IPS DF 6.9 (cell line): ENCODE measurements around the gene ZFPM1.
A peak's percentile ranks its signal among the peaks of the same experiment; 100 is the strongest.

Experiments used
- DNase-seq: peaks from one replicate; pipeline ENCODE4 v3.0.0-alpha.2; 2013; ENCODE audit warnings: low read depth, low spot score
- H3K27ac ChIP-seq: one replicate; pipeline ENCODE4 v1.5.1; 2013; ENCODE audit warnings: low read length, control low read depth
- H3K27me3 ChIP-seq: 2 replicates; pipeline ENCODE4 v1.6.1; 2013; ENCODE audit warnings: mild to moderate bottlenecking, low read length; ENCODE audit not compliant: control insufficient read depth, insufficient read depth
- H3K36me3 ChIP-seq: 2 replicates; pipeline ENCODE4 v1.6.1; 2013; ENCODE audit warnings: low read length; ENCODE audit not compliant: control insufficient read depth, insufficient read depth
- H3K4me1 ChIP-seq: 2 replicates; pipeline ENCODE4 v1.6.1; 2013; ENCODE audit warnings: low read length; ENCODE audit not compliant: control insufficient read depth, insufficient read depth
- H3K4me3 ChIP-seq: 2 replicates; pipeline ENCODE4 v1.5.1; 2013; ENCODE audit warnings: mild to moderate bottlenecking, low read length
- H3K9me3 ChIP-seq: 2 replicates; pipeline ENCODE4 v1.6.1; 2013; ENCODE audit warnings: low read length, inconsistent platforms; ENCODE audit not compliant: control insufficient read depth, insufficient read depth
- WGBS: extraction: QIAGEN DNeasy Blood & Tissue Kit; methylation state at CpG from one replicate; pipeline ENCODE4 v1.1.7; 2013; ENCODE audit warnings: mixed read lengths, missing lambda C conversion rate; ENCODE audit not compliant: insufficient read length, insufficient coverage; 5-methylcytosine and 5-hydroxymethylcytosine counted together

ZFPM1 gene

GRCh38 chr16:88570691-88571092 is 117.6 kb downstream of the ZFPM1 start:
- Histone ChIP-seq H3K9me3 (no peaks in the 10 kb centered on the region), H3K4me1 (peaks cover 2% of the 10 kb centered on the region; the same call in 1 of the 2 replicates), H3K36me3 (no peaks in the 10 kb centered on the region), H3K27me3 (no peaks in the 10 kb centered on the region), H3K27ac (no peak overlapping the region), H3K4me3 (peak overlapping the region; percentile 73)
- no peak for DNase-seq
- no CpG with 5 or more reads among the region's 35 CpGs for WGBS

GRCh38 chr16:88575251-88575650 is 122.2 kb downstream of the ZFPM1 start:
- Histone ChIP-seq H3K4me1 (no peaks in the 10 kb centered on the region), H3K4me3 (no peak overlapping the region), H3K27ac (no peak overlapping the region), H3K9me3 (no peaks in the 10 kb centered on the region), H3K27me3 (no peaks in the 10 kb centered on the region), H3K36me3 (peaks cover 25% of the 10 kb centered on the region)
- no peak for DNase-seq
- no CpG with 5 or more reads among the region's 11 CpGs for WGBS

GRCh38 chr16:88576307-88576706 is 123.2 kb downstream of the ZFPM1 start:
- peaks cover 29% of the 10 kb centered on the region for H3K36me3 ChIP-seq
- no peak for DNase-seq

GRCh38 chr16:88577166-88577565 is 124.1 kb downstream of the ZFPM1 start:
- H3K27me3 ChIP-seq = no peaks in the 10 kb centered on the region
- H3K4me3 ChIP-seq = no peak overlapping the region
- no peak overlapping the region for H3K27ac ChIP-seq
- WGBS = no CpG with 5 or more reads among the region's 20 CpGs
- H3K9me3 ChIP-seq = no peaks in the 10 kb centered on the region
- H3K36me3 ChIP-seq = peaks cover 31% of the 10 kb centered on the region
- no peaks in the 10 kb centered on the region for H3K4me1 ChIP-seq
- DNase-seq = no peak

More at GRCh38 chr16:88576307-88576706, 123.2 kb downstream of the ZFPM1 start:
- Histone ChIP-seq H3K27me3 (no peaks in the 10 kb centered on the region), H3K27ac (no peak overlapping the region), H3K9me3 (no peaks in the 10 kb centered on the region), H3K4me3 (no peak overlapping the region), H3K4me1 (no peaks in the 10 kb centered on the region)
- no CpG with 5 or more reads among the region's 13 CpGs for WGBS

- Histone ChIP-seq H3K9me3 (no peaks in the 10 kb centered on the region), H3K36me3 (peaks cover 31% of the 10 kb centered on the region), H3K4me1 (no peaks in the 10 kb centered on the region), H3K4me3 (no peak overlapping the region), H3K27me3 (no peaks in the 10 kb centered on the region), H3K27ac (no peak overlapping the region)
- no CpG with 5 or more reads among the region's 26 CpGs for WGBS
- no peak for DNase-seq
These were observed 125.6 kb downstream of the ZFPM1 start for GRCh38 chr16:88578446-88579313.

GRCh38 chr16:88580371-88580770 is 127.3 kb downstream of the ZFPM1 start:
- no peak overlapping the region for H3K27ac ChIP-seq
- H3K27me3 ChIP-seq = no peaks in the 10 kb centered on the region
- H3K9me3 ChIP-seq = no peaks in the 10 kb centered on the region
- DNase-seq = no peak
- H3K4me3 ChIP-seq = no peak overlapping the region
- WGBS = no CpG with 5 or more reads among the region's 16 CpGs
- peaks cover 31% of the 10 kb centered on the region for H3K36me3 ChIP-seq
- no peaks in the 10 kb centered on the region for H3K4me1 ChIP-seq

- Histone ChIP-seq H3K4me1 (no peaks in the 10 kb centered on the region), H3K27ac (no peak overlapping the region), H3K9me3 (no peaks in the 10 kb centered on the region), H3K4me3 (no peak overlapping the region), H3K36me3 (peaks cover 33% of the 10 kb centered on the region), H3K27me3 (no peaks in the 10 kb centered on the region)
- WGBS = no CpG with 5 or more reads among the region's 4 CpGs
- DNase-seq = no peak
These were observed 128.0 kb downstream of the ZFPM1 start for GRCh38 chr16:88581033-88581432.

- WGBS = no CpG with 5 or more reads among the region's 14 CpGs
These were observed 130.0 kb downstream of the ZFPM1 start for GRCh38 chr16:88582912-88583575.

GRCh38 chr16:88584676-88585075 is 131.6 kb downstream of the ZFPM1 start:
- H3K36me3 ChIP-seq = peaks cover 26% of the 10 kb centered on the region
- DNase-seq = no peak
- no peaks in the 10 kb centered on the region for H3K9me3 ChIP-seq
- no peak overlapping the region for H3K27ac ChIP-seq
- H3K27me3 ChIP-seq = no peaks in the 10 kb centered on the region
- WGBS = no CpG with 5 or more reads among the region's 6 CpGs
- H3K4me1 ChIP-seq = no peaks in the 10 kb centered on the region
- no peak overlapping the region for H3K4me3 ChIP-seq

More at GRCh38 chr16:88582912-88583575, 130.0 kb downstream of the ZFPM1 start:
- Histone ChIP-seq H3K4me3 (no peak overlapping the region), H3K27me3 (no peaks in the 10 kb centered on the region), H3K4me1 (no peaks in the 10 kb centered on the region), H3K36me3 (peaks cover 31% of the 10 kb centered on the region), H3K27ac (no peak overlapping the region), H3K9me3 (no peaks in the 10 kb centered on the region)
- no peak for DNase-seq

- H3K36me3 ChIP-seq = peaks cover 26% of the 10 kb centered on the region
- no peaks in the 10 kb centered on the region for H3K27me3 ChIP-seq
- H3K9me3 ChIP-seq = no peaks in the 10 kb centered on the region
- H3K27ac ChIP-seq = no peak overlapping the region
- WGBS = no CpG with 5 or more reads among the region's 8 CpGs
- H3K4me1 ChIP-seq = no peaks in the 10 kb centered on the region
- no peak for DNase-seq
- no peak overlapping the region for H3K4me3 ChIP-seq
These were observed 132.2 kb downstream of the ZFPM1 start for GRCh38 chr16:88585269-88585668.
